GM21360 (cell line): ENCODE results near the gene FBXO47.
"Not testable (repeated sequence)": the region's sequence is repeated elsewhere in the genome, so short reads cannot be mapped to it uniquely, and the experiment has no call there.

ENCODE experiments used
- ATAC-seq: cut with Tn5 transposase; IDR thresholded peaks from one replicate; pipeline ENCODE4 v1.9.1; 2021; ENCODE audit warnings: mild to moderate bottlenecking, moderate library complexity; ENCODE audit not compliant: unreplicated experiment

Gene FBXO47

DNA sequence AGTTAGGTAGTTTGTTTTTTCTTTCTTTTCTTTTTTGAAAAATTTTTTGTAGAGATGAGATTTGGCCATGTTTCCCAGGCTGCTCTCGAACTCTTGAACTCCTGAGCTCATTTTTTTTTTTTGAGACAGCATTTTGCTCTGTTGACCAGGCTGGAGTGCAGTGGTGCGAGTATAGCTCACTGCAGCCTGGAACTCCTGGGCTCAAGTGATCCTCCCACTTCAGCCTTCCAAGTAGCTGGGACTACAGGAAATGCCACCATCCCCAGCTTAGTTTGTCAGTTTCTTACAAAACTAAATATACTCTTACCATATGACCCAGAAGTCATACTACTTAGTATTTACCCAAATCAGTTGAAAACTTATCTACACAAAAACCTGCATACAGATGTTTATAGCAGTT, 14.4 kb upstream of the FBXO47 start:
- ATAC-seq = no peak

DNA sequence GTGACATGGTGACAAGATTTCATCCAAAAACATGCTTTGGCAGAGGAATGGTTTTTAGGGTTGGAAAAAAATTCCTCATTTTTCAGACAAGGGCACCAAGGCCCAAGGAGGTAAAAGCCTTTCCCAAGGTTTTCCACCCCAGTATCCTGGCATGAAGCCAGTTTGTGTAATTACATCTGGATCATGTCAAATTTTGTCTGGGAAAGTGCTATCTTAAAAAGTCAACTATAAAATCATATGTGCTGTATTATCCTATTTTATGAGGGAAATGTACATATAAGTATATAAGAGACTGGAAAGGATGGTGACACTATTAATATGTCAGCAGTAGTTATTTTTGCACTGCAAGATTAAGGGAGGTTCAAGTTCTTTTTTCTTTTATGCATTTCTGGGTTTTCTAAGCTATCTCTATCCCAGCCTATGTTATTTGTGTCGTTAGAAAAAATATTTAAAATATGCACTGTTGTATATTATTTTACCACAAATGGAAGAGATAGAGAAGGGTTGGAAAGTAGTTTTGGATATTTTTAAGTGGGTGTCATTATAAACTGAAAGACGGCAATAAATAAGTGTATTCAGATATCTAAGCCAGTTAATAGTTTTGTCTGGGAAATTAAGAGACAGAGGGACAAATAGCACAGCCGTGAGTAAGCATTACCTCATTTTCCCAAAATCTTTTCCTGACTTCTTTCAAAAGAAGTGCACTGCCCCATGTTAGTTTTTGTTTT, 13.5 kb upstream of the FBXO47 start:
- ATAC-seq = no peak

DNA sequence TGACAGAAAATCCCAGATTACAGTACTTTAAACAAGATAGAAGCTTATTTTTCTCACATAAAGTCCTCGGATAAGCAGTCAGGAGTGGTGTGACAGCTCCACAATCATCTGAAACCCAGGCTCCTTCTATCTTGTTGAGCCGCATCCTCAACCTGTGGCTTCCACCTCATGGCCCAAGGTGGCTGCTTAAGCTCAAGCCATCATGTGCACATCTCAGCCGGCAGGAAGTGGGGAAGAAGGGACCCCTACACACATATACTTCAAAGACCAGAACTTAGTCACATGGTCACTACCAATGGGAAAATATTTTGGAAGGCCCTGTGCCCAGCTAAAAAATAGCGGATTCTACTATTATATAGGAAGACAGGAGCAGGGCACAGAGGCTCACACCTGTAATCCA, 11.0 kb upstream of the FBXO47 start:
- ATAC-seq = no peak

DNA sequence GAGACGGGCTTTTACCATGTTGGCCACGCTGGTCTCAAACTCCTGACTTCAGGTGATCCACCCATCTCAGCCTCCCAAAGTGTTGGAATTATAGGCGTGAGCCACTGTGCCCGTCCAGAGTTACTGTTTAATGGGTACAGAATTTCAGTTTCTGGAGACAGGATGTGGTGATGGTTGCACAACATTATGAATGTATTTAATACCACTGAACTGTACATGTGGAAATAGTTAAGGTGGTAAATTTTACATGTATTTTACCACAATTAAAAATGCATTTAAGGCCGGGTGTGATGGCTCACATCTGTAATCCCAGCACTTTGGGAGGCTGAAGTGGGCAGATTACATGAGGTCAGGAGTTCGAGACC, 9.0 kb upstream of the FBXO47 start:
- not testable (repeated sequence) for ATAC-seq

DNA sequence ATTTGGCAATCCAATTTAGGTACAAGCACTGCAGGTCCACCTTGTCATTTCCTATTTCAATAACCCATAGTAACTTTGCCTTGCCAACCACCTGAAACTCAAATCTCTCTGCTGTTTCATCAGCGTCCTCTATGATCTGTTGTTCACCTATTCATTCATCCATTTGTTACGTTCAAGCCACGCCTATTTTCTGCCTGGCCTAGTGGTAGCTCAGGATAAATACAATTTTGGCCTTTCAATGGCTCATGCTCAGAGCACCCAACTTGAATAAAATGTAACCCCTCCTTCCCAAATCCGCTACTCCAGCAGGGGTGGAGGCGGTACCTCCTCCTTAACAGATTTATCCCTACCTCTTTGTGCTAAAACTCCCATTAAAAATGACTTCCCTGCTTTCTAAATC, 3.6 kb upstream of the FBXO47 start:
- no peak for ATAC-seq

DNA sequence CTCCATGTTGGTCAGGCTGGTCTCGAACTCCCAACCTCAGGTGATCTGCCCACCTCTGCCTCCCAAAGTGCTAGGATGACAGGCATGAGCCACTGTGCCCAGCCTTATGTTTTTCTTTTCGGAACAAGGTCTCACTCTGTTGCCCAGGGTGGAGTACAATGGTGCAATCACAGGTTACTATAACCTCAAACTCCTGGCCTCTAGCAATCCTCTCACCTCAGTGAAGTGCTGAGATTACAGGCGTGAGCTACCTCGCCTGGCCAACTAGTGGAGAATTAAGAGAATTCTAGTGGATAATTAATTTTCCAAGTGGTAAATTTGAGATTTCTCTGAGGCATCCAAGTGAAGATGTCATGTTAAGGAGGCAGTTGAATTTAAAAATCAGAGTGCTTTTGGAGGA, 2.9 kb upstream of the FBXO47 start:
- ATAC-seq = no peak

- ATAC-seq = no peak
Observed at GRCh38 chr17:38969281-38969680, 2.1 kb upstream of the FBXO47 start.

GRCh38 chr17:38961413-38961812, 5.8 kb downstream of the FBXO47 start:
- ATAC-seq = no peak

- ATAC-seq = no peak
Observed at GRCh38 chr17:38960402-38960801, 6.8 kb downstream of the FBXO47 start.

GRCh38 chr17:38959508-38959907, 7.7 kb downstream of the FBXO47 start:
- no peak for ATAC-seq

- no peak for ATAC-seq
Observed at GRCh38 chr17:38958756-38959155, 8.4 kb downstream of the FBXO47 start.

DNA sequence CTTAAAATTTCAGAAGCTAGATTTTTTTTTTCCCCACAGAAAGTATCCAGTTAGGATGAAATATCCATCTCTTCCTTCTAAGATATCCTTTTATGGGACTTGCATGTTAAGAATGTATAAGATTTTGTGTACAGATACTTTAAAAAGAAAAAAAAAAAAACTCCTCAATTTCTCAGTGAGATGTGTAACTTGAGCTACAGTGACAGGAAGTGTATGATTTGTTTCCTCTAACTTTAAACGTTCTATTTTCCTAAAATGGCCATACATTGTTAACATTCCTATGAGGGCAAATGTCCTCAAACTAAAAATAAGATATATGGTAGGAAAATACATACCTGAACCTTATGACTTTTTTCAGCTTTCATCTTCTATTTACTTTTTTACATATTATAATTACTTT, 8.9 kb downstream of the FBXO47 start:
- ATAC-seq = no peak

DNA sequence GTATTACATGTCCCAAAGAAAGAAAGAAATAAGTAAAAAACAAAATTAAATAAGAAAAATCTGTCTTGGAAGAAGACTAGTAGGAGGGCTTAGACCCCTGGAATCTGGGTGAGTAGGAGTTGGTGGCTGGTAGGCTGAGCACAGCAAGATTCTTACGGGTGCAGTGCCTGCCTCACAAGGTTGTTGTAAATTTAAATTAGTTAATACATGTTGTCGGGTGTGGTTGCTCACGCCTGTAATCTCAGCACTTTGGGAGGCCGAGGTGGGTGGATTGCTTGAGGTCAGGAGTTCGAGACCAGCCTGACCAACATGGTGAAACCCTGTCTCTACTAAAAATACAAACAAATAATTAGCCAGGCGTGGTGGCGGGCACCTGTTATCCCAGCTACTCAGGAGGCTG, 13.4 kb downstream of the FBXO47 start:
- ATAC-seq = not testable (repeated sequence)

DNA sequence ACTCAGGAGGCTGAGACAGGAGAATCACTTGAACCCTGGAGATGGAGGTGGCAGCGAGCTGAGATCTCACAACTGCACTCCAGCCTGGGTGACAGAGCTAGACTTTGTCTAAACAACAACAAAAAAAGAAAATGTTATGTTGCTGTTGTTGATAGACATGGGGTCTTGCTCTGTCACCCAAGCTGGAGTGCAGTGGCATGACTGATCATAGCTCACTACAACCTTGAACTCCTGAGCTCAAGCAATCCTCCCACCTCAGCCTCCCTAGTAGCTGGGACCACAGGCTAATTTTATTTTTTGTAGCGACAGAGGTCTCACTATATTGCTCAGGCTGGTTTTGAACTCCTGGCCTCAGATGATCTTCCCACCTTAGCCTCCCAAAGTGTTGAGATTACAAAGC, 20.0 kb downstream of the FBXO47 start:
- no peak for ATAC-seq

DNA sequence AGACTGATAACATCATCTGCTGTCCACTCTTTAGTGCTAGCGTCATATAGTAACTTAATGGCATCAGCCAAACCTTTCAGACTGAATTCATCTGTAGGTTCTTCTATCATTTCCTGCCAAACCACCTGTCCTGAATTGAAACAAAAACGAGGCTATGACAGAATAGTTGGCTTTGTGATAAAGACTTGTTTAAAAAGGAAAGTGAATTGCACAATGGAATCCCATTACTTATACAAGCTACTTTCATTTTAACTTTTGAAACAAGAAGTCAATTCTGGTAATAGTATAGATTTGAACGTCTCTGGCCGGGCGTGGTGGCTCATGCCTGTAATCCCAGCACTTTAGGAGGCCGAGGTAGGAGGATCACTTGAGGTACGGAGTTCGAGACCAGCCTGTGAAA, 23.6 kb downstream of the FBXO47 start:
- no peak for ATAC-seq

DNA sequence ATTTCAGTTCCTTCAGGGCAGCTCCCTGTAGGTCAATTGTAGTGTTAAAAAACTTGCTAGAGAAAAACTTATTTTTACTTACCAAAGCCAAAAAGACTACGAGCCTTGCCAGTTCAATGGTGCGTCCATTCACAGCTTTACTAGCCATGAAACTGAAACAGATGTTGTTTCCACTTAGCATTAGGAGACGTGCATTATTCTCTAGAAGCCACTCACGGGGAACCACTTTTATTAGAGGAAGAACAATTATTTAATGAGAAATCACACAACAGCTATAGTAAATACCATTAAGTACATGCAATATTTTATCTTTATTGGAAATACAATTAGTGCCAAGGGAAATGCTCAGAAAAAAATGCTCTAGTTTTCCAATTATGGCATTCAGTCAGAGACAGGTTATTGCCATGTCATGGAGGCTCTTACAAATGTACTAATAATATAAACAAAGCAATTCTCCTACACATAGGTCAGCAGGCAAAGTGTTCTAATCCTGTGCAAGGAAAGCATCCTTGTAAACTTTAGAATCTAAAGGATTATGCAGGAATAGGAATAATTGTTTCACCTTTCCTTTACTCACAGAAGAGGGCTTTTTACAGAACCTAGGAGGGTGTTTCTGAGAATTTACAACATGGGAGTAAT, 24.4 kb downstream of the FBXO47 start:
- no peak for ATAC-seq

DNA sequence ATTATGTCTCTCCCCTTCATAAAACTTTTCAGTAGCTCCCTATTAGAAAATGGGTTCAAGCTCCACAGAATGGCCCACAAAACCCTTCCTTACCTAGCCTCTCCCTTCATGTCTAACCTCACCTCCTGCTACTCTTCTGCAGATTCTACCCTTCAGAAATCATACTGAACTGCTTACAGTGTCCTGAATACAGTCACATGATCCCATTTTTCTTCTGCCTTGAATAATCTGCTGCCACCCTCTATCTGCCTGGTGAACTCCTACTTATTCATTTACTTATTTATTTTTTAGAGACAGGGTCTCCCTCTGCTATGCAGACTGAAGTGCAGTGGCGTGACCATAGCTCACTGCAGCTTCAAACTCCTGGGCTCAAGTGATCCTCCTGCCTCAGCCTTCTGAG, 26.8 kb downstream of the FBXO47 start:
- ATAC-seq = no peak

GRCh38 chr17:38939987-38940386, 27.2 kb downstream of the FBXO47 start:
- ATAC-seq = no peak

DNA sequence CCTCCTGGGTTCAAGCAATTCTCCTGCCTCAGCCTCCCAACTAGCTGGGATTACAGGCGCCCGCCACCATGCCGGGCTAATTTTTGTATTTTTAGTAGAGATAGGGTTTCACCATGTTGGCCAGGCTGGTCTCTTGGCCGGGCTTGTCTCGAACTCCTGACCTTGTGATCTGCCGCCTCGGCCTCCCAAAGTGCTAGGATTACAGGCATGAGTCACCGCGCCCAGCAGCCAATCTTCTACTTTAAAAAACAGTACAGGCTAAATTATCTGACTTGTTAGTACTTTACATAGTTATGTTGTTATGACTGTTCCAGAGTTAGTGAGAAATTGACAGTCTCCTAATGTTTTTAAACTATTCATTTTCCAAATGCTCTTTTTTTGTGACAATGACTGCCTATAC, 33.2 kb downstream of the FBXO47 start:
- ATAC-seq = not testable (repeated sequence)

- not testable (repeated sequence) for ATAC-seq
Observed at GRCh38 chr17:38930782-38931181, 36.4 kb downstream of the FBXO47 start.

GRCh38 chr17:38926293-38927070, 40.7 kb downstream of the FBXO47 start:
- ATAC-seq = no peak
